GM21423 (cell line): ENCODE results near the gene AHNAK2.

Experiments used
- ATAC-seq: cut with Tn5 transposase; IDR thresholded peaks from one replicate; pipeline ENCODE4 v1.9.1; 2021; ENCODE audit warnings: mild to moderate bottlenecking, moderate library complexity; ENCODE audit not compliant: unreplicated experiment

Gene AHNAK2

DNA sequence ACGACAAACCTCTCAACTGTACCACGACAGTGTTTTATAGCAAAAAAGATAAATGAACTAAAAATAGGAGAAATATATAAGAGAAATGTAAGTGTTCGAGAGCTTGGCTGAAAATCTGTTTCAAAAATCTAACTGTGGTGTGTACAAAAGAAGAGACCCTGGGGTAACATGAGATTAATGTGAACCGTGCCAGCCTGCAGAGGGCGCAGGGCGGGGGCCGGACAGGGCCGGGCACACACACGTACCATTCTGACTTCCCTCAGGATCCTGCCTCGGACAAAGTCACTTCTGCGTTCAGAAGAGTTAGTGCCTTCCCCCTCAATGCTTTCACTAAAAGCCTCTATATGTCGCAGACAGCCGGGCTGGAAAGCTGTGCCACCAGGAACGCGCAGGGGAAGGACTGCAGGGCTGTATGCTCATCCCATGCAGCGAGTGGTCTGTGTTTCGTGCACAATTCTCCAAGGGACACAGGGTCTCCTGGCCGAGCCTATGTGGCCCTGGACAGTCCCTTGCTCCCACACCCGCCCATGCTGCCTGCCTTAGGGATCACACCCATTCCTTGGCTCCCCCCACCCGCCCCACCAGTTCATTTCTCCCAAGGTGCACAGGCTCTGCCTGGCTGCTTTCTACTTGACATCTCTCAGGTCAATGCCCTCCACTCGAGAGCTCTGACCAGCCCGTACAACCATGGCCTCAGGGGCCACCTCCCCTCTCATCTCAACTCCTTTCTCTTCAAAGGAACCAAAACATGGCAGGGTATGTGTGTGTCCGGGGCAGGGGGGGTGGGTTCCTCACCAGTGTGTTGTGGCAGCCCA is 34.2 kb upstream of the AHNAK2 start:
- ATAC-seq, result no peak

DNA sequence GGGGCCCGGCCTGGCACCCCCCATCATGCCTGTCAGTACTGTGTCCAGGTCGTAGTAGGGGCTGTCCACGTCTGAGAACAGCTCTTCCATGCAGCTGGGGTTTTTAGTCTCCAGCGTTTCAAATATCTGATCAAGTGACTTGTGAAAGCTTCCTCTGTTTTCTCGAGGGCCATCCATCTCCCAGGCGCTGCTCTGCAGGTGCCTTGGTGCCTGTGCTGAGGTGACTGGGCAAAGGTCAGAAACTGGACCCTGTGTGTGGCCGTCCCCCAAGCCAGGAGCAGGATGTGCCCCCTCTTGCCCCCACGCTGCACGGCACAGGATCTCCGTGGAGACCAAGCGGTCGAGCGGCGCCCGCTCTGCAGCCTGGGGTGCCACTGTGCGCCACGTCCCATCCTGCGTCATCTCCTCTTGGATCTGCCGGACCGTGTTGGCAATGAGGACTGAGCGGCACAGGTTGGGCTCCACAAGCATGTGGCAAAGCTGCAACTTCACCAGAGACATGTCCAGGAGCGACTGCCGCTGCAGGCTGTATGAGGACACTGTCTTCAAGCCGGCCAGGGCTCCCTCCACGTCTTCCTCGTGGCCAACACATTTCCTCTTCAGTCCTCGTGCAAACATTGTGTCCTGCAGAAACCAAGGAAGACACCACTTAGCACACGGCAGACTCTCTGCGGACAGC is 33.3 kb upstream of the AHNAK2 start:
- no peak for ATAC-seq

DNA sequence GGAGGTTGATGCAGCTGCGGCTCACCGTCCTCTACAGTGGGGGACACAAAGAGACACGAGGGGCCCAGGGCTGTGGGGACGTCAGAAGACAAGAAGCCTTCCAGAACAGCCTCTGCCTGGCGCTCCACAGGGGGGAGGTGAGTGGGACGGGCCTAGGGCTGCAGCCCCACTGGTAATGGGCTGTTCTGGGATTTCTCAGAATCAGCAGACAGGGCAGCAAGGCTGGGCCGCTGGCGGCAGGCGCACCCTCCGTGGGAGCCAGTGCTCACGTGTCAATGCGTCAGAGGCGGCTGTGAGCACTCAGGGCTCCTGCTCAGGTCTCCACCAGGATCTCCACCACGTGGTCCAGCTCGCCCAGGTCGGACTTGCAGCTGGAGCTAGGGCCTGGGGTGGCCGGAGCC is 32.7 kb upstream of the AHNAK2 start:
- ATAC-seq, result no peak

DNA sequence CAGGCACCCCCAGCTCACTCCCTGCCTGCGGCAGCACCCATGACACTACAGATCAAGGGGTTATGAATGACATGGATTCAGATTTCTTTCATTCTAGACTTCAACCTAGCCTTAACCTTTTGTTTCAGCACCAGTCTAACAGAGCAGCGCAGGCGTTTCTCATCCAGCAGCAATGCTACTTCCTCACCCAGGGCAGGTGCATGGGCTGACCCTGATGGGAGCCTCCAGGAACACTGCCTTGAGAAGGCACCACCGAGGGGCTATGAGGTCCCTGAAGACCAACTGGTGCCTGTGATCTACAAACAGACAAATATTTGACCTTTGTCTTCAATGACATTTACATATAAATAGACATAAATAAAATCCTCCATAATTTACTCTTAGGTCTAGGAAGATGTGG is 31.9 kb upstream of the AHNAK2 start:
- ATAC-seq, result no peak

DNA sequence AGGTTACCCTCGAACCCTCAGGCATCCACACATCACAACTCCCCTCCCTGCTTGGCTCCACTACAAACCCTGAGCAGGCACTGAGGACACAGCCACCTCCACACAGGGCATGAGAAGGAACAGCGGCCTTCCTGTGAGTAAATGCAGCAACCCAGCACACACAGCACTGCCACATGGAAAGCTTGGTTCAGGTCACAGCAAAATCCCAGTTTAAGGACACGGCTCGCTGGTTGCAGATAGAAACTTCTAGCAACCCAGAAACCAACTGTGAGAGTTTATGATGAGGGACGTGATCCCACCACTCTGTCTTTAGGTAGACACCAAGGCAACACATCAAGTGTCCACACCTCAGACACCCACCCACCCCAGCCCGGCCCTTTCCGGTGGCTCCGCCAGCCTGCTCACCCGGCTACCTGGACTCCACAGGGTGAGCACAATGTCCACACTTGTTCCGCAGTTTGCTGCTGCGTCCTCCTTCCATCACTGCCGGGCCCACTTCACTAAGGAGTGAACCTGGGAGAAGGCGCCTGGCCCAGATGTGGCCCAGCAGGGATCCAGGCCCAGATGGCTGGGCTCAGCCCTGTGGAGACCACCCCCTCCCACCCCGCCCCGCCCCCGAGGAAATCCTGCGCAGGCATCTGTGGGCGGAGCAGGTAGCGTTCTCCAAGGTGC is 29.6 kb upstream of the AHNAK2 start:
- no peak for ATAC-seq

DNA sequence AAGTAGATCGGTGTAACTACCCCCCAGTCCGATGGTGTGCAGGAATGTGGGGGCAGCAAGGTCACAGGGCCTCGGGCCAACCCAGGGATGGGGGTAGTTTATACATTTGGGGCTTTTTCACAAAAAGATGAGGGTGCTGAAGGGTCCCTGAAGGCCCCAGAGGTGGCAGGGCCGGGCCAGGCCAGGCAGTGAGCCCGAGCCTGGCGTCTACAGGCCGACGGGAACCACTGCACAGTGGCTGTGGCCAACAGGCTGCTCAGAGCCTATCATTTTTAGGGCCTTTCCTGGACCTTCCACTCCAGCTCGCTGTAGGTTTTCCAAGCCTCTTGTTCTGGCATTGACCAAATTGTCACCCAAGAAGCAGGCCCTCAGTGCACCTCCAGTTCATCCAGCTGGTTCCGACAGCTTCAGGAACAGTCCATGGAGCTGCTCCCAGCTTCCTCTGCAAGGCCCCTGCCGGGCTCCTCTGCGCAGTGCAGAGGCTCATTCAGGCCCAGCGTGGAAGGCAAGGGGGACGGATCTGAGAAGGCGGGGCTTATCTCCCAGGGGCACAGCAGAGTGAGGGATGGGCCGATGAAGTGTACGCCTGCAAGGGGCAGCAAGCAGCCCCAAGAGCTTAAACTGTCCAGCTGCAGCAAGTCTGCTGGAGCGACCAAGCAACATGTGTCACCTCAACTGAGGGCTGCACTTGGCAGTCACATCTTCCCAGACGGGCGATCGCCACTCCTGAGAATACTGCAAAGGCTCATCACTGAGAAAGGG is 28.8 kb upstream of the AHNAK2 start:
- ATAC-seq, result no peak

DNA sequence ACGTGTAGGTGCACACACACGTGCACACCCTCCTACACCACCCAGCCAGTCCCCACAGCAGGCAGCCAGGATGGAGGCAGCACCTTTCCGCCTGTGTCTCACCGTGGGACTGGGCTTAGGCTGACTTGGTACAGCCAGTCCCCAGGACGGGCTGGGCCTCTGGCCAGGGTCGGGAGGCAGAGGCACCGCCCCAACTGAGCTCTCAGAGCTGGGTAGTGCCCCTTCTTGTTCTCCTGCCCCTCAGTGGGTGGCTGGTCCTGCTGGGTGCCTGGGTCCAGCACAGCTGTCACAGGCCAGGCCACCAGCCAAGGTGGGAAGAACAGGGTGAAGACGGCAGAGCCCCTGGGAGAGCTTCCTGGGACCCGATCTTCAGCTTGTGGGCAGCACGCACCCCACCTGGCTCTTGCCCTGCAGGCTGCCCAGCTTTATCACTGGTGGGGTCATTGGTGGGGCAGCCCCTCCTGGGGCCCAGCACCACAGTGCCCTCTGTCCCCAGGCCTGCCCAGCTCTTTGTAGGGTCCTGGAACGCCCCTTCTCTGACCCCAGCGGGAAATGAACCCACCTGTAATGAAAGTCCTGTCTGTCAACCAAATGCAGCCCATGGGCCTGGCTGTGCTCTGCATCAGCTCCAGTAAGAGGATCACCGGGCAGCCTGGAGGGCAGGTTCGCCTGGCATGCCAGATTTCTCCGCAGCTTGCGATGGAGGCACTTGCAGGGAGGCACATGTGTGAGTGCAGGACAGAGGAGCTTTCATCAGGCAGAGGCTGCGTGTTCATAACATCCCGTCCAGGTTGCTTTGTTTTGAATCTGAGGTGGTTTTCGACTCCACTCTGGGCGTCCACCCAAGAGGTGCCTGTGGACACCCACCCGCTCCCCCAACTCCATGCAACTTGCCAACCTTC is 28.0 kb upstream of the AHNAK2 start:
- no peak for ATAC-seq

DNA sequence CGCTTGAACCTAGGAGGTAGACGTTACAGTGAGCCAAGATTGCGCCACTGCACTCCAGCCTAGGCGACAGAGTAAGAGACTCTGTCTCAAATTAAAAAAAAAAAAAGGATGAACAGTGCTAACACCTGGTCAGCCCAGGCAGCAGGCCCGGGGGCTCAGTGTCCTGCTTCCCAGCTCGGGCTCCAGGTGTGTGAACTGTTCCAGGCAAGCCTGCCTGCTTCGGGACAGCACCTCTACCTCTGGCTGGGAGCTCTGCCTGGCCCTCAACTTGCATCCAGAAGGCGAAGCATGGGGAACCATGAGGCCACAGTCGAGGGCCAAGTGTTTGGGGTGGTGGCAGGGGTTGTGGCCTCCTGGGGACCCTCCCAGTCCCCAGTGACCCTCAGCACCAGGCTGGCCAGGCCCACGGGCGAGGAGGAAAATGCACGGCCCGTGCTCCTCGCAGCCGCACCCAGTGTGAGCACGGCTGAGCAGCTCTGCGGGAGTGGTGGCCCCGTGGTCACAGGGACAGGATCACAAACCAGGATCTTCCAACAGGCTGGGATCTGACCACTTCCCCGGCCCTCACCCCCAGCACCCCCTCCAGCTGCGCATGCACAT is 27.3 kb upstream of the AHNAK2 start:
- no peak for ATAC-seq

DNA sequence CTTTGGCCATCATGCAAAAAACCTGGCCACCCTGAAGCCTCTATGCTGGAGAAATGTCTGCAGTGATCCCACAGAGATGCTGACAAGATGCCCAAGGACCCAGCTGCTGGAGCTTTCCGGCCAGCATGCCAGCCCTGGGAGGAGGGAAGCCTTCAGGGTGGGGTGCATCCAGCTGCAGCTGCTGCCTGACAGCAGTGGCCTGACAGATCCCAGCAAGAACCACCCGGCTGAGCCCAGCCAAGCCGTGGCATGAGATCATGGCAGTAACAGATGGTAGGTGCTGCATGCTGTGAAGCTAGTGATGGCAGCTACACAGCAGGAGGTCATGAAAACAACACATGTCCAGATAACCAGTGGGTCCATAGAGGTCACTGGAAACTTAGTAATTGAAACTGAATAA is 21.2 kb upstream of the AHNAK2 start:
- ATAC-seq, result no peak

DNA sequence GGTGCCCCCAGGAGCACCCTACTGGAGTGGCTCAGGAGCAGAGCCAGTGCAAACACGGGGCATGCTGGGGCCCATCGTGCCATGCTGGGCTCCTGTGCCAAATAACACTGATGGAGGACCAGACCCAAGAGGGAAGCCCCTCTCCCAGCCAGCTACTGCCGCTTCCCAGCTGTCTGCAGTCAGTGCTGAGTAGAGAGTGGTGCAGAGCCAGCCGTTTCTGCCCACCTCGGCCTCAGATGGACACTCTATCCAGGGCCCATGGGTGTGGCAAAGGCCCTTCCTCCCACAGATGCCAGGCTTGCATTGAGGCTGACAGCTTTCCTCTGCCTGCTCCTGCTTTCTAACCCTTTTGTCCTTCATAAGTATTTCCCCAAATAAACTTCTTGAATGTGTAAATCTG is 20.6 kb upstream of the AHNAK2 start:
- ATAC-seq, result no peak

DNA sequence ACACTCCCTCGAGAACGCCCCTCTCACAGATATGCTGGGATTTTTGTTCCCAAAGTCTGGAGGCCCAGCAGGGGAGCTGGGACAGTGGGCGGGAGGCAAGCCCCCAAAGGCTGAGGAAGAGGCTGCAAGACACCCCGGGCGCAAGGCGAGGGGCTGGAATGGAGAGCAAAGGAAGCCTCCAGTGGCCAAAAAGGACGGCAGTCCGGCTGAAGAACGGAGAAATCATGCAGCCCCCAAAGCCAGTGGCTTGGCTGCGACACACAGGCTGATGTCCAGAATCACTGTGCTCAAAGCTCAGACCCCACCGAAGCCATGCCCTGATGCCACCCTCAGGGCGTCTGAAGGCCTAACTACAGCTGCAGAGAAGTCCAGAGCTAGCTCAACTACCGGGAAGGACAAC is 18.3 kb upstream of the AHNAK2 start:
- no peak for ATAC-seq

DNA sequence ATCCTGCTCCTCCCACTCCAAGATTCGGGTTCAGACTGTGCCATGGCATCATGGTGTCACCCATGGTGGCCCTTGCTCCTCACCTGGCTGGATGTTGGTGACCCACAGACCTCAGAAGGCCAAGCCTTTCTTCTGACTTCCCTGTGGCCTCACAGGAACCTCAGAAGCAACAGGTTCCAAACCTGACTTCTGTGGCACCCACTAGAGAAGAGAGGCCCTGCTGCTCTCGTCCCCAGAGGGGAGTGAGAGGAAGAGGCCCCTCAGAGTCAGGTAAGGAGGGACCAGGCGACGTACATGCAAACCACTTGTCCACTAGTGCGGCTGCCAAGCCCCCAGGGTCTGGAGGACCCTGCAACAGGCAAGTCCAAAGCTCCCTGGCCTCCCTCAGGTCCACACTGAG is 17.9 kb upstream of the AHNAK2 start:
- no peak for ATAC-seq

DNA sequence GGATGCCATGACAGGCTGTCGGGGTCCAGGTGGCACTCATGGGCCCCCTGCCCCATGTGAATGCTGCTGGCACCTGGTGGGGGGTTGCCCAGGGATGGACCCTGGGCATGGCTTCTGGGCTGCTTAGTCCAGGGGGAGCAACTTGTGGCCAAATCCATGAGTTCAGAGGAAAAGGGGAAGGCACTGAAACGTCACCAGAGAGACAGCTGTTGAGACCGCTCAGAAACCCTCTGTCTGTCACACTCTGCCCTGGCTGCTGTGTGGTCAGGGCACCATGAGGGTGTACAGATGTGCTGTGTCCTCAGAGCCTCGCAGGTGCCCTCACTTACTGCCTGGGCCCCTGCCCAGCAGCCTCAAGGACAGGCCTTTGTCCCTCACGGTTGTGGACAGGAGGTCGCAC is 16.8 kb upstream of the AHNAK2 start:
- ATAC-seq, result no peak

DNA sequence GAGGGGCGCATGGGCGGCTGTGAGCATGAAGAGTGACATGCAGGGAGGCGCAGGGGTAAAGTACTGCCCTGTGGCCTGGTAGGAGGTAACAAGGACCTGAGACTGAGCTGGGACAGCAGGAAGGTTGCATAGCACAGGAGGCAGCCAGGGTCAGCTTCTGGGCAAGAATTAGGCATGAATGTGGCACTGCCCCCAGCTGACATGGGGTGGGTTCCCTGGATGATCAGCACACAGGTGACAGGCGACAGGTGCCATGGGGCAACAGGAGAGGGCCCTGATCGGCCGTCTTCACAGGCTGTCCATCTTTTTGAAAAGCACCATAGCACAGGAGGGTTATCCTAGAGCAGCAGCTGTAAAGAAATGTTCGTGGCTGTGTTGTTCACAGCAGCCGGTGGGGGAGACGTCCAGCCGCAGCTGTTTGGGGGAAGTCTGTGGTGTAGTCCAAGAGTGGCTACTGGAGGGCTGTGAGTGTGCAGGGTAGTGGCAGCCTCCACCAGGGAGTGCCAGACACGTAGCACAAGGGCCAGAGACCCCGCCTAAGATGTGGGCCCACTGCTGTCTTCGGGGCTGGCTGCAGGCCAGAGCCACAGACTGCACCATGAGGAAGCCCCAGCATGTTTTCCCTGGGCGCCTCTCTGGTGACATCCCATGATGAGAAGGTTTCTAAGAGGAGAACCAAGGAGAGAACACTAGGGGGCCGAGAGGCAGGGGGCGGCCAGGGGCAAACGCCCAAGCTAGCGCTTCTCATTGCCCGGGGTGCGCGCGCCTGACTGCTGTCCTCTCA is 15.8 kb upstream of the AHNAK2 start:
- no peak for ATAC-seq

DNA sequence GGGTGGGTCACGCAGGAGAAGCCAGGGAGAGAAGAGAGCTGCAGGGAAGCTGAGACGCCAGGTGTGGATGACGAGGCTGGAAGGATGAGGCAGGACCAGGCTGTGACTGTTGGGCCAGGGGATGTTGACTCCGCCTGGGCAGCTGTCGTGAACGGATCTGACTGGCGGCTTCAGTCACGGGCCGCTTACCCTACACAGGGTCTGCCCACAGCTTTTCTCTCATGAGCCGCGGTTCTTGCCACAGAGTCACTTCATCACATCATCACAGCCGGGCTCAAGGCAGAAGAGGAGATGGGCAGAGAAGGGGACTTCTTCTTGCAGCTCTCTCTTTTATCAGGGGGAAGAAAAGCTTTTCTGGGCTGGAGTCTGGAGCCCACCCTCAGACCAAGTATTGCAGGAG is 15.1 kb upstream of the AHNAK2 start:
- ATAC-seq, result no peak

DNA sequence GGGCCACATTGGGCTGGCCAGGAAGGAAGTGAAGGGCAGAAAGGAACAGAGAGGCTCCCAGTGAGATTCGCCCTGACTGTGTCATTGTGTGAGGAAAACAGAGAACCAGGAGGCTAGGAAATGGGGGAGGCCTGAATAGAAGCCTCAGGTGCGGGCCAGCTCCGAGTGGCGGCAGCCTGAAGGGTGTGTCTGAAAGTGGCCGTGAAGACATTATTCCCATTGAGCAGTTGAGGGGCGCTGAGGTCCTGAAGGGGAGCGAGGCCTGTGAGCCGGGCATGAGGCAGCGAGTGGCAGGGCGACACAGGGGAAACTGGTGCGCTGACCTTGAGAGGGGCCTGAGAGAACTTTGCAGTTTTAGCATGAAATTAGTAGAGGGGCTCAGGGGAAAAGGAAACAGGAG is 14.3 kb upstream of the AHNAK2 start:
- ATAC-seq, result no peak

DNA sequence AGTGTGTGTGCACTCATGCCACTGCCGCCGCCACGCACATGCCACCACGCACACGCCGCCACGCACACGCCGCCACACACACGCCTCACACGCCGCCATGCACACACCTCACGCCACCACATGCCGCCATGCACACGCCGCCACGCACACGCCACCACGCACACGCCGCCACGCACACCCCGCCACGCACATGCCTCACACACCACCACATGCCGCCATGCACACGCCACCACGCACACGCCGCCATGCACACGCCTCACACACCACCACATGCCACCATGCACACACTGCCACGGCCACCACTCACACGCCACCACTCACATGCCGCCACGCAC is 13.7 kb upstream of the AHNAK2 start:
- ATAC-seq, result no peak

DNA sequence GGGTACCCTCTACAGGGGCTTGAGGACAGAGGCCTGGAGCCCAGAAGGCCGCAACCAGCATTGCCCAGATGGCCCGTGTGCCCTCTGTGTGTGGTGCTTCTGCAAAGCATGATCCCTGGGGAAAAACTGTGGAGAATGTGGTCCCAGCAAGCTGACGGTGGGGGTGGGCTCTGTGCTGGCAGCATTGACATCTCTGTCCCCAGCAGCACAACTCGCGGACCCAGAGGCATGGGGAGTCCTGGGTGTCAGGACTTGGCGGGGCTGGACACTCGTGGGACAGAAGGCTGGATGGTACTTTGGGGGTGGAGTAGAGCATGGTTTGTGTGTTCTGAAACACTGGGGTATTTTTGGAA is 11.8 kb upstream of the AHNAK2 start:
- no peak for ATAC-seq

DNA sequence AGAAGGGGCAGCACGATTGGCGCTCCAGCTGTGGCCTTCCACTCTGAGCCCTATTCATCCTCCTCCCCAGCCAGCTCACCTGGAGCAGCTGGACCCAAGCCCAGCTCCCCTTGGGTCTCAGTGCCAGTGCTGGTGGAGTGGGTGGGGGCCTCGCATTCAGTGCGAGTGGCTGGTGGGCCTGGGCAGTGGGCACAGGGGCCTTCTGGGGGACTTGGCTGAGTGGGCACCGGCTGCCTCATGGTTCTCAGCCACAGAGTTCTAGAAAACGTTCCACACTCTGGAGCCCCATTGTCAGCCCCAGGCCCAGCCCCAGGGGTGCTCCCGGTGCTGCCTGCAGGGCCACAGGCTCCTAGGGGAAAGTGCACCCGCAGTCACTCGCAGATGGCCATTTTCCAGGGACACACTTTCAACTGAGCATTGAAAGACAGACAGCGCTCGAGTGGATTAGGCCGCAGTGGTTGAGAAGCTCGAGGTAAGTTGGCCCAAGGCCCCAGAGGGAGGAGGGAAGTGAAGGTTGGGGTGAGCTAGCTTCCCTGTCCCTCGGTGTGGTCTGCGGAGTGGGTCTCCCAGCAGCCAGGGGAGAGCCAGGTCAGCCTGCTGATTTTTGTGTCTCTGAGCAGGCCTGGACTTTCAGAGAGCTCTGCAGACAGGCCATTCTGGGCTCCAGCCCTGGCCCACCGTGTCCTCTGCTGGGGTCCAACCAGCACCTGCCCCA is 11.2 kb upstream of the AHNAK2 start:
- no peak for ATAC-seq
